Epithelial cell of esophagus (primary cell): ENCODE data around the gene COL15A1.

Source experiments
- DNase-seq: peaks from one replicate; pipeline ENCODE4 v3.0.0; 2010; ENCODE audit warnings: low read depth
- H3K4me3 ChIP-seq: 2 replicates; pipeline ENCODE4 v1.5.1; 2011; ENCODE audit warnings: mild to moderate bottlenecking, low read length, control low read depth
- CTCF ChIP-seq: IDR thresholded peaks from 2 replicates; pipeline ENCODE4 v1.5.1; 2011; ENCODE audit warnings: low read depth, mild to moderate bottlenecking, low read length, control low read depth, inconsistent platforms; ENCODE audit not compliant: insufficient read depth; ENCODE audit errors: missing control alignments

COL15A1 gene

GRCh38 chr9:99023831-99024230 lies 80.1 kb downstream of the COL15A1 start:
- DNase-seq = no peak
- H3K4me3 ChIP-seq = no peak overlapping the region
- no peak for TF ChIP-seq CTCF

GRCh38 chr9:99024959-99025358 lies 81.3 kb downstream of the COL15A1 start:
- no peak overlapping the region for H3K4me3 ChIP-seq
- DNase-seq = no peak
- TF ChIP-seq CTCF = no peak

- H3K4me3 ChIP-seq = no peak overlapping the region
- TF ChIP-seq CTCF = no peak
- no peak for DNase-seq
Observed at GRCh38 chr9:99025616-99026270, 82.0 kb downstream of the COL15A1 start.

- TF ChIP-seq CTCF = no peak
- DNase-seq = no peak
- no peak overlapping the region for H3K4me3 ChIP-seq
Observed at GRCh38 chr9:99026271-99026955, 82.7 kb downstream of the COL15A1 start.

GRCh38 chr9:99026956-99027298 lies 83.2 kb downstream of the COL15A1 start:
- DNase-seq = no peak
- H3K4me3 ChIP-seq = no peak overlapping the region
- TF ChIP-seq CTCF = no peak

- no peak overlapping the region for H3K4me3 ChIP-seq
- TF ChIP-seq CTCF = no peak
- DNase-seq = no peak
Observed at GRCh38 chr9:99027443-99027842, 83.7 kb downstream of the COL15A1 start.
